Panc1 (cell line): Measurements from ENCODE around the gene TNRC6C. TPM values are rescaled to one million over a fixed set of nuclear protein-coding genes. Genes with fewer than 3 reads are reported as not detected.

Experiments
- ATAC-seq: fragments of 200-7000 bp; cut with Tn5 transposase; 2 replicates; pipeline ENCODE4 v1.9.1; 2020; ENCODE audit warnings: mild to moderate bottlenecking, moderate library complexity
- BruUV-seq: library from RNA; stranded (reverse); fragments of 400-500 nt; replicated peaks from 2 replicates; lab custom pipeline; 2021; lab: Mats Ljungman, UMichigan
- CTCF ChIA-PET: fragments of 300-600 bp; sonication (Branson Sonifier 250); formaldehyde crosslinking; loops from one replicate; lab custom pipeline; 2022; ENCODE audit warnings: antibody characterized with exemption; lab: Charles Lee
- POLR2A ChIA-PET: fragments of 300-600 bp; sonication (Branson Sonifier 250); formaldehyde crosslinking; loops from one replicate; lab custom pipeline; 2022; ENCODE audit warnings: antibody characterized with exemption; lab: Charles Lee
- DNase-seq: peaks from one replicate; pipeline ENCODE4 v3.0.0-alpha.2; 2010; ENCODE audit warnings: low read depth, low spot score
- H3K27ac ChIP-seq: 2 replicates; pipeline ENCODE4 v1.5.1; 2011; ENCODE audit warnings: mild to moderate bottlenecking, low read length, inconsistent platforms
- H3K27me3 ChIP-seq: fragments of 200-500 bp; sonication (Bioruptor generic); 2 replicates; pipeline ENCODE4 v1.6.0; 2014; ENCODE audit warnings: low read length, inconsistent platforms; ENCODE audit not compliant: control insufficient read depth, insufficient read depth
- H3K36me3 ChIP-seq: fragments of 200-500 bp; sonication (Bioruptor generic); 2 replicates; pipeline ENCODE4 v1.5.1; 2014; ENCODE audit warnings: inconsistent platforms, mild to moderate bottlenecking, low read length, moderate library complexity; ENCODE audit not compliant: control insufficient read depth, insufficient read depth
- H3K4me1 ChIP-seq: 2 replicates; pipeline ENCODE4 v1.5.1; 2011; ENCODE audit warnings: inconsistent platforms, mild to moderate bottlenecking, low read length, moderate library complexity; ENCODE audit not compliant: control insufficient read depth, insufficient read depth
- H3K4me3 ChIP-seq, 2 experiments: 2 replicates each; pipeline ENCODE4 v1.5.1; 2011 to 2012; ENCODE audit warnings: low read depth in 2 of 2, low read length in 2 of 2, mild to moderate bottlenecking in 2 of 2, inconsistent platforms in 1 of 2, moderate library complexity in 1 of 2
- H3K9me3 ChIP-seq: fragments of 200-500 bp; sonication (Bioruptor generic); 2 replicates; pipeline ENCODE4 v1.5.1; 2014; ENCODE audit warnings: low read depth, mild to moderate bottlenecking, inconsistent platforms, low read length, moderate library complexity; ENCODE audit not compliant: control insufficient read depth, insufficient read depth
- POLR2AphosphoS5 ChIP-seq: IDR thresholded peaks from 2 replicates; pipeline ENCODE4 v1.6.1; 2012; ENCODE audit warnings: mild to moderate bottlenecking, low read depth, low read length, moderate library complexity
- REST ChIP-seq, 2 experiments: IDR thresholded peaks; 2 replicates each; pipeline ENCODE4 v1.6.1; 2011 to 2012; ENCODE audit warnings: low read depth in 2 of 2, control low read depth in 1 of 2, low read length in 1 of 2, mild to moderate bottlenecking in 1 of 2, moderate library complexity in 1 of 2; ENCODE audit not compliant: insufficient read depth in 1 of 2
- SIN3A ChIP-seq: IDR thresholded peaks from 2 replicates; pipeline ENCODE4 v1.6.1; 2012; ENCODE audit warnings: low read depth, mild to moderate bottlenecking, low read length, moderate library complexity, borderline replicate concordance; ENCODE audit not compliant: insufficient read depth
- TCF7L2 ChIP-seq: IDR thresholded peaks from 2 replicates; pipeline ENCODE4 v1.6.1; 2011; ENCODE audit warnings: mild to moderate bottlenecking, low read depth, low read length, inconsistent platforms
- in situ Hi-C: cut with HindIII; loops from 2 replicates; pipeline ENCODE4 v1.10.0; 2016; ENCODE audit warnings: low sequenced_read_pairs, low pct_unique_long_range_greater_than_20kb
- intact Hi-C: fragments of 100-400 bp; cut with micrococcal nuclease; formaldehyde crosslinking; loops from one replicate; pipeline ENCODE4 v1.10.0; 2022; ENCODE audit not compliant: unreplicated experiment
- total RNA-seq: library from RNA; stranded (reverse); gene quantifications from one replicate; pipeline ENCODE4 v1.2.1, GENCODE V29; 2021; ENCODE audit not compliant: unreplicated experiment
- TF ChIP-seq, protein P1 (sequence below): fragments of 450-650 bp; IDR thresholded peaks from 2 replicates; pipeline ENCODE4 v1.5.1; 2017; ENCODE audit warnings: mild to moderate bottlenecking

The TNRC6C gene
- total RNA-seq, 1 experiment from 2014 or later, result 10.1 TPM

- Histone ChIP-seq H3K4me3 (no peak overlapping the region), H3K27me3 (no peaks in the 10 kb centered on the region), H3K4me1 (no peaks in the 10 kb centered on the region), H3K27ac (no peak overlapping the region), H3K9me3 (no peaks in the 10 kb centered on the region), H3K36me3 (no peaks in the 10 kb centered on the region)
- TF ChIP-seq TCF7L2 (no peak), POLR2AphosphoS5 (no peak), SIN3A (no peak), REST (IDR thresholded peaks at IDR 0.05; ENCODE audit: insufficient read depth in 1 of 2, low read depth in 2 of 2, low read length in 1 of 2) (no peak)
- TF ChIP-seq, protein P1, sequence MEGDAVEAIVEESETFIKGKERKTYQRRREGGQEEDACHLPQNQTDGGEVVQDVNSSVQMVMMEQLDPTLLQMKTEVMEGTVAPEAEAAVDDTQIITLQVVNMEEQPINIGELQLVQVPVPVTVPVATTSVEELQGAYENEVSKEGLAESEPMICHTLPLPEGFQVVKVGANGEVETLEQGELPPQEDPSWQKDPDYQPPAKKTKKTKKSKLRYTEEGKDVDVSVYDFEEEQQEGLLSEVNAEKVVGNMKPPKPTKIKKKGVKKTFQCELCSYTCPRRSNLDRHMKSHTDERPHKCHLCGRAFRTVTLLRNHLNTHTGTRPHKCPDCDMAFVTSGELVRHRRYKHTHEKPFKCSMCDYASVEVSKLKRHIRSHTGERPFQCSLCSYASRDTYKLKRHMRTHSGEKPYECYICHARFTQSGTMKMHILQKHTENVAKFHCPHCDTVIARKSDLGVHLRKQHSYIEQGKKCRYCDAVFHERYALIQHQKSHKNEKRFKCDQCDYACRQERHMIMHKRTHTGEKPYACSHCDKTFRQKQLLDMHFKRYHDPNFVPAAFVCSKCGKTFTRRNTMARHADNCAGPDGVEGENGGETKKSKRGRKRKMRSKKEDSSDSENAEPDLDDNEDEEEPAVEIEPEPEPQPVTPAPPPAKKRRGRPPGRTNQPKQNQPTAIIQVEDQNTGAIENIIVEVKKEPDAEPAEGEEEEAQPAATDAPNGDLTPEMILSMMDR, result no peak
- in situ Hi-C loops (no loop called here), intact Hi-C loops (no loop called here)
- no peak for ATAC-seq
- no TSS peak for BruUV-seq
- DNase-seq, result no peak
- ChIA-PET CTCF (no interaction called here), POLR2A (no interaction called here)
Measured at GRCh38 chr17:78092794-78093324, 134.4 kb downstream of the TNRC6C start.

- H3K27ac ChIP-seq, result no peak overlapping the region
- CTCF ChIA-PET, result interaction anchor here (0.6 kb wide), 2 partner anchors 10 to 42 kb away, joined by 3 read pairs; no protein-coding TSS in a partner anchor
- TF ChIP-seq POLR2AphosphoS5 (no peak), TCF7L2 (no peak), REST (IDR thresholded peaks at IDR 0.05; ENCODE audit: insufficient read depth in 1 of 2, low read depth in 2 of 2, low read length in 1 of 2) (no peak), SIN3A (no peak)
- TF ChIP-seq, protein P1, result no peak
- no peaks in the 10 kb centered on the region for H3K27me3 ChIP-seq
- H3K9me3 ChIP-seq, result no peaks in the 10 kb centered on the region
- H3K36me3 ChIP-seq, result no peaks in the 10 kb centered on the region
- intact Hi-C loops, result no loop called here
- POLR2A ChIA-PET, result no interaction called here
- no peak for ATAC-seq
- in situ Hi-C loops, result no loop called here
- no peak overlapping the region for H3K4me3 ChIP-seq
- DNase-seq, result no peak
- no peaks in the 10 kb centered on the region for H3K4me1 ChIP-seq
- BruUV-seq, result no TSS peak
Measured at GRCh38 chr17:78095035-78095434, 136.5 kb downstream of the TNRC6C start.
